Right lung (tissue), 5 donors: Measurements from ENCODE around the gene NUAK2. TPM values are rescaled to one million over a fixed set of nuclear protein-coding genes. Genes with fewer than 3 reads are reported as not detected.
"Not testable (repeated sequence)": the region's sequence is repeated elsewhere in the genome, so short reads cannot be mapped to it uniquely, and the experiment has no call there.

Experiments
- DNase-seq, 2 donors: peaks; one replicate each; pipeline ENCODE4 v3.0.0-alpha.2; 2013
- polyA plus RNA-seq, 5 donors: library from polyadenylated mRNA; unstranded; fragments of 120-200 nt; gene quantifications; one replicate each; pipeline versions ENCODE4 v1.2.1 to v1.2.3, GENCODE V29; 2013; ENCODE audit warnings: inconsistent platforms in 1 of 5, low replicate concordance in 1 of 5; ENCODE audit not compliant: insufficient read length in 5 of 5, insufficient read depth in 1 of 5

Gene NUAK2
- polyA plus RNA-seq, 5 donors = 6.0 to 10.5 (median 7.9) TPM

- no peak for DNase-seq
These were observed 23.2 kb downstream of the NUAK2 start for GRCh38 chr1:205298191-205298994.

- DNase-seq = not testable (repeated sequence)
These were observed 23.9 kb downstream of the NUAK2 start for GRCh38 chr1:205297546-205298177.

GRCh38 chr1:205296154-205296553 is 25.4 kb downstream of the NUAK2 start:
- no peak for DNase-seq

GRCh38 chr1:205294934-205295333 is 26.6 kb downstream of the NUAK2 start:
- DNase-seq = no peak

DNA sequence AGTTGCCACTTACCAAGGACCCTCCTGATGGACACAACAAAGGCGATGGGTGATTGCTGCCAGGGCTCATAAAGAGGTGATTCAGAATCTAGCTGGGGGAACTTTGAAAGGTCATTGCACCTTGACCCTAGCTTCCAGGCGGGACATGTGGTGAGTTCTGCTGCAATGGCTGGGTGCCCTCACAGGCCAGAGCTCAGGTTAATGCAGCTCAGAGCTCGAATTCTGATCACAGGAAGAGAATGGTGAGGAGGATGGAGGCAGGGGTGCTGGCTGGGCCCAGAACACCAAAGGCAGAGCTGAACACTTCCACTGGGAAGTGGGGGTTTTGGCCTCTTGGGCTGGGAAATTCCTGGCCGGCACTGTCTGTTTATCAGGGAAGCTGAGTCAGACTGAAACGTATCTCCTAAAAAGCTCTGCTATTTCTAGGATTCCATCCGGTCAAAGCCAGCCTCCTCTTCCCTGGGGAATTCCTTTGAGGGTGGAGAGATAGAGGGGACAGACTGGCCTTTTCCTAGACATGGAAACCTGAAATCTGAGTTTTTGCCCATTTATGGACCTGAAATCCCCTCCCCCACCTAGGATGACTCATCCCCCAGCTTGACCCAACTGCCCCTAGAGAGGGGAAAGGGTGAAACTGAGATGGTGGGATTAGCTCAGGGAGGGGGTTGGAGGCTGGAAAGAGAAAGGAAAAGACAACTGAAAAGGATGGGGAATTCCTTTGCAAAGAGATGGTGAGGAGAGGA is 27.2 kb downstream of the NUAK2 start:
- no peak for DNase-seq

- DNase-seq = no peak
These were observed 28.0 kb downstream of the NUAK2 start for GRCh38 chr1:205293350-205294074.

- DNase-seq = no peak
These were observed 29.9 kb downstream of the NUAK2 start for GRCh38 chr1:205291596-205291995.

GRCh38 chr1:205287767-205288559 is 33.6 kb downstream of the NUAK2 start:
- DNase-seq = peak in 1 of 2 donors; percentile 19

- DNase-seq = no peak
These were observed 34.5 kb downstream of the NUAK2 start for GRCh38 chr1:205287076-205287475.

GRCh38 chr1:205286335-205286950 is 35.1 kb downstream of the NUAK2 start:
- DNase-seq = no peak

DNA sequence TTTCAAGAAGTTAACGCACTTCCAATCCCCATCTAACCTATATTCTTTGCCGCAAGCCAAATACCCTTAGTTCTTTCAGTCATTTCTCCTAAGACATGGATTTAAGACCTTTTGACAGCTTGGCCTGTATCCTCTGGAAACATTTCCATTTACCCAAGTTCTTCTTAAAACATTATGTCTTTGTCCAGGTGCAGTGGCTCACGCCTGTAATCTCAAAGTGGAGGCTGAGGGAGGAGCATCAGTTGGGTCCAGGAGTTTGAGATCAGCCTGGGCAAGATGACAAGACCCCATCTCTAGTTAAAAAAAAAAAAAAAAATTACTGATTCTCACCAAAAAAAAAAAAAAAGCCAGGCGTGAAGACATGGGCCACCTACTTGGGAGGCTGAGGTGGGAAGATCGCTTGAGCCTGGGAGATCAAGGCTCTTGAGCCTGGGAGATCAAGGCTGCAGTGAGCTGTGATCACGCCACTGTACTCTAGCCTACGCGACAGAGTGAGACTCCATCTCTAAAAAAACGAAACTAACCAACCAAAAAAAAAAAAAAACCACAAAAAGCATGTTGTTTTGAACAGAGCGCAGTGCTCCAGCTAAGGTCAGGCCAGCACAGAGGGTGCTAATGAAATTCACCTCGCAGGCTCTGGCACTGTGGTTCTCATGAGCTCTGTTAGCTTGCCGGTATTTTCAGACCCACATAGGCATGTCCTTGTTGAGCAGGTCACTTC is 36.0 kb downstream of the NUAK2 start:
- DNase-seq = no peak

- DNase-seq = peak; percentile 54 to 55
These were observed 37.0 kb downstream of the NUAK2 start for GRCh38 chr1:205284420-205285144.

DNA sequence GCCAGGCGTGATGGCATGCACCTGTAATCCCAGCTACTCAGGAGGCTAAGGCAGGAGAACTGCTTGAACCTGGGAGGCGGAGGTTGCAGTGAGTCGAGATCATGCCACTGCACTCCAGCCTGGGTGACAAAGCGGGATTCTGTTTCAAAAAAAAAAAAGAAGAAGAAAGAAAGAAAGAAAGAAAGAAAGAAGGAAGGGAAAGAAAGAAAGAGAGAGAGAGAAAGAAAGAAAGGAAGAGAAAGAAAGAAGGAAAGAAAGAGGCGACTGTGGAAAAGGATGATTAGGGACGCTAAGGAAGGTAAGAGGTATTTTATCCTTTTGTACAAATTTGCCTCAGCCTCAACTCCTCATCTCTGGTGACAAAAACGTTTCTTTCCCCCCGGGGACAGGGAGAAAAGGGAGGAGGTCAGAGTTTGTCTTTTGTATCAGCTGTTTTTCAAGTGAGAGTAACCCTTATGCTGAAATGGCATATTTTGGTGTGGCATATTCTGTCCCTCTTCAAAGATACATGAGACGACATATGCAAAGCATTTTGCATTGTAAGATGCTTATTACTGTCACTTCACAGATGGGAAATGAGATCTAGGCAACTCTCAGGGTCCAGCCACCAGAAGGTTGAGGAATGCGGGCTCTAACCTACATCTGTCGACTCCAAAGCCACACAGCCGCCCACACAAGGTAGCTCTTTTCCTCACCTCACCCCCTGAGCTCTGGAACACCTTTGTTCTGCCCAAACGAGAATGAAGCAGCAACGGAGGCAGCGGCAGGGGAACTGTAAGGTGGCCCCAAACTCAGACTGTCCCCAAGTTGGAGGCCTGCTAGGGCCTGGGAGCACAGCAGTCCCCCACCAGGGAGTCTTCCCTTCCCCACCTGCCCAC is 38.0 kb downstream of the NUAK2 start:
- no peak for DNase-seq

- not testable (repeated sequence) for DNase-seq
These were observed 40.7 kb downstream of the NUAK2 start for GRCh38 chr1:205280666-205281395.

- DNase-seq = no peak
These were observed 41.6 kb downstream of the NUAK2 start for GRCh38 chr1:205279986-205280385.

- DNase-seq = no peak
These were observed 44.9 kb downstream of the NUAK2 start for GRCh38 chr1:205276689-205277065.

GRCh38 chr1:205275916-205276688 is 45.4 kb downstream of the NUAK2 start:
- no peak for DNase-seq
